HepG2 (cell line): Measurements from ENCODE around the gene MAGEL2. TPM values are rescaled to one million over a fixed set of nuclear protein-coding genes. Genes with fewer than 3 reads are reported as not detected.

ENCODE experiments used
- ATAC-seq: fragments of 200-7000 bp; cut with Tn5 transposase; 3 replicates; pipeline ENCODE4 v1.9.1; 2020; ENCODE audit warnings: mild to moderate bottlenecking, moderate library complexity
- BruUV-seq: library from RNA; stranded (reverse); fragments of 400-500 nt; replicated peaks from 2 replicates; lab custom pipeline; 2021; lab: Mats Ljungman, UMichigan
- CTCF ChIA-PET: fragments of 300-600 bp; formaldehyde crosslinking; extraction: SDS; loops from one replicate; lab custom pipeline; 2021; ENCODE audit warnings: low total read pairs, inconsistent platforms, low intra/inter-chr PET ratio; lab: Yijun Ruan, JAX
- POLR2A ChIA-PET: fragments of 350-600 bp; sonication (Branson Sonifier 250); formaldehyde crosslinking; loops from one replicate; lab custom pipeline; 2020; ENCODE audit warnings: antibody characterized with exemption, inconsistent platforms; lab: Yijun Ruan, JAX
- DNase-seq: peaks from one replicate; pipeline ENCODE4 v3.0.0-alpha.2; 2015; ENCODE audit warnings: low spot score
- FAIRE-seq: peaks from 3 replicates; lab custom pipeline; 2011; peaks lifted over from hg19 to GRCh38; lab: Jason Lieb, UNC
- H2AFZ ChIP-seq: one replicate; pipeline ENCODE4 v1.6.1; 2011; ENCODE audit warnings: low read length, inconsistent platforms
- H3K27ac ChIP-seq: fragments of 300-600 bp; 3 replicates; pipeline ENCODE4 v1.8.0; 2011; ENCODE audit warnings: mixed run types, mild to moderate bottlenecking, mixed read lengths, low read length, inconsistent platforms; ENCODE audit not compliant: insufficient read depth; ENCODE audit errors: extremely low read length
- H3K27me3 ChIP-seq, 2 experiments: fragments of 200-600 bp in 1 of 2; 2 replicates in 1 of 2; 3 replicates in 1 of 2; pipeline versions ENCODE4 v1.6.0 to v1.8.0; 2011; ENCODE audit warnings: low read length in 2 of 2, mild to moderate bottlenecking in 2 of 2, moderate library complexity in 2 of 2, inconsistent platforms in 1 of 2; ENCODE audit not compliant: insufficient read depth in 2 of 2, control insufficient read depth in 1 of 2
- H3K36me3 ChIP-seq, 2 experiments: fragments of 200-600 bp in 1 of 2; replicated peaks in 1 of 2; 2 replicates in 1 of 2; 3 replicates in 1 of 2; pipeline versions ENCODE4 v1.5.1 to v1.8.0; 2011; ENCODE audit warnings: low read length in 2 of 2, inconsistent platforms in 1 of 2; ENCODE audit not compliant: insufficient read depth in 2 of 2, control insufficient read depth in 1 of 2
- H3K4me1 ChIP-seq: 2 replicates; pipeline ENCODE4 v1.5.1; 2012; ENCODE audit warnings: low read length, inconsistent platforms; ENCODE audit not compliant: insufficient read depth
- H3K4me2 ChIP-seq: 2 replicates; pipeline ENCODE4 v1.6.0; 2011; ENCODE audit warnings: low read depth, low read length, inconsistent platforms
- H3K4me3 ChIP-seq, 3 experiments: fragments of 200-600 bp in 1 of 3; sonication (generic), shearing (Covaris generic) in 1 of 3; replicated peaks in 1 of 3; 2 replicates each; pipeline ENCODE4 v1.5.1; 2011 to 2016; ENCODE audit warnings: low read length in 3 of 3, inconsistent platforms in 2 of 3, low read depth in 2 of 3, mild to moderate bottlenecking in 2 of 3, control low read depth in 1 of 3, mixed read lengths in 1 of 3; ENCODE audit not compliant: insufficient read depth in 1 of 3
- H3K79me2 ChIP-seq: one replicate; pipeline ENCODE4 v1.6.1; 2011; ENCODE audit warnings: low read length, inconsistent platforms; ENCODE audit not compliant: insufficient read depth
- H3K9ac ChIP-seq: 2 replicates; pipeline ENCODE4 v1.6.0; 2011; ENCODE audit warnings: mild to moderate bottlenecking, low read depth, low read length, inconsistent platforms; ENCODE audit not compliant: insufficient read depth
- H3K9me3 ChIP-seq: 2 replicates; pipeline ENCODE4 v1.5.1; 2012; ENCODE audit warnings: mild to moderate bottlenecking, low read length
- H4K20me1 ChIP-seq: 2 replicates; pipeline ENCODE4 v1.6.0; 2011; ENCODE audit warnings: inconsistent platforms, mild to moderate bottlenecking, low read length, moderate library complexity; ENCODE audit not compliant: insufficient read depth
- FOSL2 ChIP-seq: sonication (generic); formaldehyde crosslinking; IDR thresholded peaks from 2 replicates; pipeline ENCODE4 v1.4.0; 2020; ENCODE audit warnings: missing genetic modification reagents
- GATAD2A ChIP-seq: IDR thresholded peaks from 2 replicates; pipeline ENCODE4 v1.6.1; 2016
- HNF1A ChIP-seq, 2 experiments: sonication (generic) in 1 of 2; formaldehyde crosslinking in 1 of 2; IDR thresholded peaks; 2 replicates each; pipeline versions ENCODE4 v1.4.0 to v1.6.1; 2016 to 2020; ENCODE audit warnings: borderline replicate concordance in 1 of 2, low read depth in 1 of 2, mild to moderate bottlenecking in 1 of 2, missing genetic modification reagents in 1 of 2
- HNRNPH1 ChIP-seq: fragments of 200-400 bp; formaldehyde crosslinking; optimal IDR thresholded peaks from 2 replicates; pipeline ENCODE3; 2017; ENCODE audit warnings: mild to moderate bottlenecking, low read depth, low read length
- HOXA3 ChIP-seq: sonication (generic); formaldehyde crosslinking; IDR thresholded peaks from 2 replicates; pipeline ENCODE4 v1.5.0; 2020; ENCODE audit warnings: missing genetic modification reagents
- IRF2 ChIP-seq: IDR thresholded peaks from 2 replicates; pipeline ENCODE4 v1.6.1; 2018; ENCODE audit warnings: missing genetic modification reagents, missing compliant biosample characterization
- PITX1 ChIP-seq: sonication (generic); formaldehyde crosslinking; IDR thresholded peaks from 2 replicates; pipeline ENCODE4 v1.5.1; 2020; ENCODE audit warnings: mild to moderate bottlenecking, missing genetic modification reagents
- RXRA ChIP-seq: sonication (generic); formaldehyde crosslinking; IDR thresholded peaks from 2 replicates; pipeline ENCODE4 v1.5.1; 2020; ENCODE audit warnings: missing genetic modification reagents
- SIN3A ChIP-seq: IDR thresholded peaks from 2 replicates; pipeline ENCODE4 v1.6.1; 2011; ENCODE audit warnings: low read depth, mild to moderate bottlenecking, control low read depth, low read length, borderline replicate concordance
- ZNF503 ChIP-seq: sonication (generic); formaldehyde crosslinking; IDR thresholded peaks from 2 replicates; pipeline ENCODE4 v1.4.0; 2020; ENCODE audit warnings: missing genetic modification reagents
- ZSCAN20 ChIP-seq: sonication (generic); formaldehyde crosslinking; IDR thresholded peaks from 2 replicates; pipeline ENCODE4 v1.4.0; 2020; ENCODE audit warnings: missing genetic modification reagents, mild to moderate bottlenecking, borderline replicate concordance
- ZZZ3 ChIP-seq: sonication (generic); formaldehyde crosslinking; IDR thresholded peaks from 2 replicates; pipeline ENCODE4 v1.4.0; 2020; ENCODE audit warnings: missing genetic modification reagents, mild to moderate bottlenecking, borderline replicate concordance
- WGBS: methylation state at CpG from one replicate; pipeline ENCODE4 v1.1.6; 2017; ENCODE audit warnings: low lambda C conversion rate; 5-methylcytosine and 5-hydroxymethylcytosine counted together
- in situ Hi-C: cut with HindIII; loops from 2 replicates; pipeline ENCODE4 v1.10.0; 2017; ENCODE audit warnings: low pct_unique_long_range_greater_than_20kb; ENCODE audit not compliant: extremely low pct_ligation_motif_present
- intact Hi-C: fragments of 100-400 bp; cut with micrococcal nuclease; formaldehyde crosslinking; loops from one replicate; pipeline ENCODE4 v1.10.0; 2022; ENCODE audit not compliant: unreplicated experiment
- polyA plus RNA-seq, 8 experiments: library from polyadenylated mRNA; depleted of rRNA in 3 of 8; stranded (reverse) in 7 of 8; unstranded in 1 of 8; fragments of >200 nt; fragmentation: Illumina TruSeq in 4 of 8; extraction: Trizol in 4 of 8; gene quantifications; 2 replicates each; pipeline versions ENCODE4 v1.2.1 to v1.2.3, GENCODE V29; 2011 to 2016; ENCODE audit warnings: low read depth in 4 of 8, missing spikeins in 1 of 8, mixed read lengths in 1 of 8; ENCODE audit not compliant: insufficient read depth in 1 of 8
- total RNA-seq, 5 experiments: library from RNA; depleted of rRNA; stranded (reverse); fragments of >200 nt; fragmentation: Illumina TruSeq; extraction: Trizol; gene quantifications; 2 replicates each; pipeline ENCODE4 v1.2.3, GENCODE V29; 2016; ENCODE audit warnings: low read depth in 1 of 5
- TF ChIP-seq, protein P1 (sequence below): IDR thresholded peaks from 2 replicates; pipeline ENCODE4 v1.6.1; 2016; ENCODE audit warnings: low read depth
- TF ChIP-seq, protein P2 (sequence below): IDR thresholded peaks from 2 replicates; pipeline ENCODE4 v1.6.1; 2016
- TF ChIP-seq, protein P3 (sequence below): IDR thresholded peaks from 2 replicates; pipeline ENCODE4 v1.6.1; 2018; ENCODE audit warnings: missing genetic modification reagents, mild to moderate bottlenecking, missing compliant biosample characterization

The MAGEL2 gene
- total and polyA plus RNA-seq, 2 of the 13 experiments (the other 11 are each of a cell fraction or from before 2014, with no cell fraction given): not detected

DNA sequence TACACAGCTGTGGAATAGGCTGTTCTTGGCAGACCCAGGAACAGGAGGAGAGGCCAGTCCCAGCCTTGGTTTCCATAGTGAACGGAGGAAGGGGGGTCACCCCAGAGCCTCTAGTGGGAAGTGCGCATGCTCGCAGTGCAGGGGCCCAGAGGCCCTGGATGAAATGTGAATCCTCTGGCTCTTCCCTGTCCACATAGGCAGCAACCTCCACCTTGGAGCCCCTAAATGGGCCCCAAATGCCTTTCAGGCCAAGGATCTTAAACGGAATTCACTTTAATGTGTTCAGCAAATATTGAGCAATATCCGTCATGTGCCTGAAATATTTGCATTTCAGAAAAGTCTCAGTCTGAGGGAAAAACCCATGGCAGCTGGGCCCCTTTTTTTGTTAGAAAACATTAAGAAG lies 42.8 kb upstream of the MAGEL2 start:
- CTCF ChIA-PET: no interaction called here
- WGBS: 7% methylated on average over 3 of the region's 5 CpGs
- no peak overlapping the region for H2AFZ ChIP-seq
- H3K79me2 ChIP-seq: no peaks in the 10 kb centered on the region
- in situ Hi-C loops: no loop called here
- DNase-seq: peak; percentile 93
- peak overlapping the region; percentile 67 for H3K27ac ChIP-seq
- no peak overlapping the region for H3K9ac ChIP-seq
- H3K36me3 ChIP-seq: no peaks in the 10 kb centered on the region
- no peaks in the 10 kb centered on the region for H3K27me3 ChIP-seq
- POLR2A ChIA-PET: interaction anchor here (2.7 kb wide), 1 partner anchor 23 kb away, joined by 19 read pairs; no protein-coding TSS in a partner anchor
- H3K4me1 ChIP-seq: peaks cover 27% of the 10 kb centered on the region
- FAIRE-seq: peak; percentile 82
- no peaks in the 10 kb centered on the region for H4K20me1 ChIP-seq
- no TSS peak for BruUV-seq
- no peak overlapping the region; a peak in 1 of 6 replicates for H3K4me3 ChIP-seq
- peaks cover 8% of the 10 kb centered on the region; the same call in 1 of the 2 replicates for H3K9me3 ChIP-seq
- ATAC-seq: peak; percentile 96
- peak overlapping the region; percentile 55 for H3K4me2 ChIP-seq
- intact Hi-C loops: no loop called here
- TF ChIP-seq FOSL2 (peak; percentile 57), ZNF503 (CRISPR knock-in tag) (peak; percentile 88), HNRNPH1 (no peak), RXRA (no peak; the same call in 1 of the 2 replicates), GATAD2A (CRISPR knock-in tag) (peak; percentile 87), SIN3A (no peak), ZZZ3 (CRISPR knock-in tag) (no peak), HOXA3 (CRISPR knock-in tag) (peak; percentile 68), IRF2 (CRISPR knock-in tag) (peak; percentile 53; the same call in 1 of the 2 replicates), ZSCAN20 (peak; percentile 78; the same call in 1 of the 2 replicates), PITX1 (CRISPR knock-in tag) (peak; percentile 81; the same call in 1 of the 2 replicates), HNF1A (IDR thresholded peaks at IDR 0.05; ENCODE audit: low read depth) (peak; percentile 43; the same call in 1 of the 2 replicates), HNF1A (CRISPR knock-in tag; IDR thresholded peaks at IDR 0.05; ENCODE audit: borderline replicate concordance) (peak; percentile 59; the same call in 1 of the 2 replicates)
- TF ChIP-seq, protein P1, sequence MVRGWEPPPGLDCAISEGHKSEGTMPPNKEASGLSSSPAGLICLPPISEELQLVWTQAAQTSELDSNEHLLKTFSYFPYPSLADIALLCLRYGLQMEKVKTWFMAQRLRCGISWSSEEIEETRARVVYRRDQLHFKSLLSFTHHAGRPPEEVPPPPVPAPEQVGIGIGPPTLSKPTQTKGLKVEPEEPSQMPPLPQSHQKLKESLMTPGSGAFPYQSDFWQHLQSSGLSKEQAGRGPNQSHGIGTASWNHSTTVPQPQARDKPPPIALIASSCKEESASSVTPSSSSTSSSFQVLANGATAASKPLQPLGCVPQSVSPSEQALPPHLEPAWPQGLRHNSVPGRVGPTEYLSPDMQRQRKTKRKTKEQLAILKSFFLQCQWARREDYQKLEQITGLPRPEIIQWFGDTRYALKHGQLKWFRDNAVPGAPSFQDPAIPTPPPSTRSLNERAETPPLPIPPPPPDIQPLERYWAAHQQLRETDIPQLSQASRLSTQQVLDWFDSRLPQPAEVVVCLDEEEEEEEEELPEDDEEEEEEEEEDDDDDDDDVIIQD (CRISPR knock-in tag): peak; percentile 85; the same call in 1 of the 2 replicates
- TF ChIP-seq, protein P2, sequence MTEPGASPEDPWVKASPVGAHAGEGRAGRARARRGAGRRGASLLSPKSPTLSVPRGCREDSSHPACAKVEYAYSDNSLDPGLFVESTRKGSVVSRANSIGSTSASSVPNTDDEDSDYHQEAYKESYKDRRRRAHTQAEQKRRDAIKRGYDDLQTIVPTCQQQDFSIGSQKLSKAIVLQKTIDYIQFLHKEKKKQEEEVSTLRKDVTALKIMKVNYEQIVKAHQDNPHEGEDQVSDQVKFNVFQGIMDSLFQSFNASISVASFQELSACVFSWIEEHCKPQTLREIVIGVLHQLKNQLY (CRISPR knock-in tag): peak; percentile 53; the same call in 1 of the 2 replicates
- TF ChIP-seq, protein P3, sequence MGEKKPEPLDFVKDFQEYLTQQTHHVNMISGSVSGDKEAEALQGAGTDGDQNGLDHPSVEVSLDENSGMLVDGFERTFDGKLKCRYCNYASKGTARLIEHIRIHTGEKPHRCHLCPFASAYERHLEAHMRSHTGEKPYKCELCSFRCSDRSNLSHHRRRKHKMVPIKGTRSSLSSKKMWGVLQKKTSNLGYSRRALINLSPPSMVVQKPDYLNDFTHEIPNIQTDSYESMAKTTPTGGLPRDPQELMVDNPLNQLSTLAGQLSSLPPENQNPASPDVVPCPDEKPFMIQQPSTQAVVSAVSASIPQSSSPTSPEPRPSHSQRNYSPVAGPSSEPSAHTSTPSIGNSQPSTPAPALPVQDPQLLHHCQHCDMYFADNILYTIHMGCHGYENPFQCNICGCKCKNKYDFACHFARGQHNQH (CRISPR knock-in tag): no peak
